Measurements from ENCODE around the gene NGEF. TPM values are rescaled to one million over a fixed set of nuclear protein-coding genes. Genes with fewer than 3 reads are reported as not detected.

NGEF gene
- total RNA-seq, 2 experiments from 2014 or later, result not detected

- Histone ChIP-seq H3K27me3 (ENCODE audit: control insufficient read depth in 1 of 2, insufficient read depth in 2 of 2, low read length in 2 of 2) (no peaks in the 10 kb centered on the region), H3K4me1 (ENCODE audit: insufficient read depth, low read length) (no peaks in the 10 kb centered on the region), H3K36me3 (ENCODE audit: insufficient read depth, low read length) (no peaks in the 10 kb centered on the region), H3K27ac (ENCODE audit: low read depth in 1 of 2, low read length in 2 of 2) (no peak overlapping the region), H3K4me3 (ENCODE audit: low read length) (no peak overlapping the region), H3K9me3 (ENCODE audit: control insufficient read depth in 1 of 2, insufficient read depth in 1 of 2, low read length in 2 of 2) (peaks cover 0 to 4% of the 10 kb centered on the region in 2 experiments)
- TF ChIP-seq CTCF (IDR thresholded peaks at IDR 0.05), result no peak
- POLR2A ChIA-PET, result no interaction called here
- Mint-ChIP-seq H3K27me3 (peaks cover 8% of the 10 kb centered on the region), H3K36me3 (ENCODE audit: low read depth) (no peaks in the 10 kb centered on the region), H3K4me1 (ENCODE audit: low read depth) (no peaks in the 10 kb centered on the region), H3K9me3 (no peaks in the 10 kb centered on the region), H3K27ac (no peak overlapping the region), H3K4me3 (no peak overlapping the region)
- DNase-seq (no peak), ATAC-seq (ENCODE audit: poor library complexity) (no peak)
- intact Hi-C loops (cut with DNase I, micrococcal nuclease), result no loop called here
- CTCF ChIA-PET, result no interaction called here
These were observed 41.3 kb downstream of the NGEF start for GRCh38 chr2:232971744-232972143.

- Histone ChIP-seq H3K27me3 (ENCODE audit: control insufficient read depth in 1 of 2, insufficient read depth in 2 of 2, low read length in 2 of 2) (peaks cover 0 to 8% of the 10 kb centered on the region in 2 experiments), H3K27ac (ENCODE audit: low read depth in 1 of 2, low read length in 2 of 2) (no peak overlapping the region), H3K4me3 (ENCODE audit: low read length) (no peak overlapping the region), H3K9me3 (ENCODE audit: control insufficient read depth in 1 of 2, insufficient read depth in 1 of 2, low read length in 2 of 2) (peaks cover 0 to 9% of the 10 kb centered on the region in 2 experiments), H3K4me1 (ENCODE audit: insufficient read depth, low read length) (no peaks in the 10 kb centered on the region), H3K36me3 (ENCODE audit: insufficient read depth, low read length) (no peaks in the 10 kb centered on the region)
- no peak for DNase-seq
- ChIA-PET POLR2A (no interaction called here), CTCF (no interaction called here)
- TF ChIP-seq CTCF (IDR thresholded peaks at IDR 0.05), result no peak
- H3K4me1 Mint-ChIP-seq (ENCODE audit: low read depth), result no peaks in the 10 kb centered on the region
- no peak for ATAC-seq (ENCODE audit: poor library complexity)
- no peaks in the 10 kb centered on the region for H3K36me3 Mint-ChIP-seq (ENCODE audit: low read depth)
- intact Hi-C loops (cut with DNase I, micrococcal nuclease), result no loop called here
- H3K9me3 Mint-ChIP-seq, result no peaks in the 10 kb centered on the region
- peaks cover 13% of the 10 kb centered on the region for H3K27me3 Mint-ChIP-seq
- no peak overlapping the region for H3K4me3 Mint-ChIP-seq
- no peak overlapping the region for H3K27ac Mint-ChIP-seq
These were observed 43.0 kb downstream of the NGEF start for GRCh38 chr2:232970051-232970450.

- POLR2A ChIA-PET, result no interaction called here
- no peak for TF ChIP-seq CTCF (IDR thresholded peaks at IDR 0.05)
- Mint-ChIP-seq H3K36me3 (ENCODE audit: low read depth) (no peaks in the 10 kb centered on the region), H3K9me3 (no peaks in the 10 kb centered on the region), H3K27me3 (peaks cover 16% of the 10 kb centered on the region), H3K4me3 (no peak overlapping the region), H3K27ac (no peak overlapping the region), H3K4me1 (ENCODE audit: low read depth) (no peaks in the 10 kb centered on the region)
- no peak for DNase-seq
- Histone ChIP-seq H3K4me1 (ENCODE audit: insufficient read depth, low read length) (no peaks in the 10 kb centered on the region), H3K27me3 (ENCODE audit: control insufficient read depth in 1 of 2, insufficient read depth in 2 of 2, low read length in 2 of 2) (peaks cover 0 to 8% of the 10 kb centered on the region in 2 experiments), H3K9me3 (ENCODE audit: control insufficient read depth in 1 of 2, insufficient read depth in 1 of 2, low read length in 2 of 2) (peaks cover 0 to 8% of the 10 kb centered on the region in 2 experiments), H3K36me3 (ENCODE audit: insufficient read depth, low read length) (no peaks in the 10 kb centered on the region), H3K4me3 (ENCODE audit: low read length) (no peak overlapping the region), H3K27ac (ENCODE audit: low read depth in 1 of 2, low read length in 2 of 2) (no peak overlapping the region)
- CTCF ChIA-PET, result no interaction called here
- intact Hi-C loops (cut with DNase I, micrococcal nuclease), result no loop called here
- no peak for ATAC-seq (ENCODE audit: poor library complexity)
These were observed 45.6 kb downstream of the NGEF start for GRCh38 chr2:232967474-232967873.

Data from CD4-positive, alpha-beta T cell (primary cell).